HepG2 (cell line): ENCODE measurements around the gene PLXNC1. TPM values are rescaled to one million over a fixed set of nuclear protein-coding genes. Genes with fewer than 3 reads are reported as not detected.

ENCODE experiments used
- KDM4B ChIP-seq: sonication (generic); formaldehyde crosslinking; IDR thresholded peaks from 2 replicates; pipeline ENCODE4 v1.4.0; 2020; ENCODE audit warnings: missing genetic modification reagents
- PTBP1 ChIP-seq: fragments of 200-400 bp; formaldehyde crosslinking; IDR thresholded peaks from 2 replicates; pipeline ENCODE4 v1.6.1; 2018; ENCODE audit warnings: low read length, low read depth; ENCODE audit not compliant: poor library complexity, severe bottlenecking
- SIN3B ChIP-seq: fragments of 150-350 bp; IDR thresholded peaks from 2 replicates; pipeline ENCODE4 v1.6.1; 2014; ENCODE audit warnings: low read length
- SP5 ChIP-seq: IDR thresholded peaks from 2 replicates; pipeline ENCODE4 v1.6.1; 2016; ENCODE audit warnings: low read depth, borderline replicate concordance
- TAF15 ChIP-seq: fragments of 200-400 bp; formaldehyde crosslinking; IDR thresholded peaks from one replicate; pipeline ENCODE4 v1.6.1; 2018; ENCODE audit warnings: mild to moderate bottlenecking, low read depth, low read length; ENCODE audit not compliant: poor library complexity, severe bottlenecking
- ZBTB42 ChIP-seq: sonication (generic); formaldehyde crosslinking; IDR thresholded peaks from 2 replicates; pipeline ENCODE4 v1.5.0; 2020; ENCODE audit warnings: mild to moderate bottlenecking, missing genetic modification reagents
- ZFX ChIP-seq: sonication (generic); formaldehyde crosslinking; IDR thresholded peaks from 2 replicates; pipeline ENCODE4 v1.4.0; 2020; ENCODE audit warnings: mild to moderate bottlenecking, low read depth, missing genetic modification reagents, moderate library complexity
- ZFY ChIP-seq: sonication (generic); formaldehyde crosslinking; IDR thresholded peaks from 2 replicates; pipeline ENCODE4 v1.4.0; 2020; ENCODE audit warnings: missing genetic modification reagents
- ZNF335 ChIP-seq: sonication (generic); formaldehyde crosslinking; IDR thresholded peaks from 2 replicates; pipeline ENCODE4 v1.4.0; 2020; ENCODE audit warnings: missing genetic modification reagents
- ZNF766 ChIP-seq: sonication (generic); formaldehyde crosslinking; IDR thresholded peaks from 2 replicates; pipeline ENCODE4 v1.5.0; 2020; ENCODE audit warnings: missing genetic modification reagents, borderline replicate concordance
- polyA plus RNA-seq, 8 experiments: library from polyadenylated mRNA; depleted of rRNA in 3 of 8; stranded (reverse) in 7 of 8; unstranded in 1 of 8; fragments of >200 nt; fragmentation: Illumina TruSeq in 4 of 8; extraction: Trizol in 4 of 8; gene quantifications; 2 replicates each; pipeline versions ENCODE4 v1.2.1 to v1.2.3, GENCODE V29; 2011 to 2016; ENCODE audit warnings: low read depth in 4 of 8, missing spikeins in 1 of 8, mixed read lengths in 1 of 8; ENCODE audit not compliant: insufficient read depth in 1 of 8
- total RNA-seq, 5 experiments: library from RNA; depleted of rRNA; stranded (reverse); fragments of >200 nt; fragmentation: Illumina TruSeq; extraction: Trizol; gene quantifications; 2 replicates each; pipeline ENCODE4 v1.2.3, GENCODE V29; 2016; ENCODE audit warnings: low read depth in 1 of 5
- TF ChIP-seq, protein P1 (sequence below): sonication (generic); formaldehyde crosslinking; IDR thresholded peaks from 2 replicates; pipeline ENCODE4 v1.4.0; 2020; ENCODE audit warnings: missing genetic modification reagents, mild to moderate bottlenecking, borderline replicate concordance
- TF ChIP-seq, protein P2 (sequence below): sonication (generic); formaldehyde crosslinking; IDR thresholded peaks from 2 replicates; pipeline ENCODE4 v1.4.0; 2020; ENCODE audit warnings: missing genetic modification reagents, mild to moderate bottlenecking, borderline replicate concordance
- TF ChIP-seq, protein P3 (sequence below): sonication (generic); formaldehyde crosslinking; IDR thresholded peaks from 2 replicates; pipeline ENCODE4 v1.4.0; 2020; ENCODE audit warnings: missing genetic modification reagents
- TF ChIP-seq, protein P4 (sequence below): sonication (generic); formaldehyde crosslinking; IDR thresholded peaks from 2 replicates; pipeline ENCODE4 v1.8.0; 2022; ENCODE audit warnings: low read depth, missing genetic modification reagents
- TF ChIP-seq, protein P5 (sequence below): sonication (generic); formaldehyde crosslinking; IDR thresholded peaks from 2 replicates; pipeline ENCODE4 v1.4.0; 2020; ENCODE audit warnings: missing genetic modification reagents

PLXNC1 gene
- total and polyA plus RNA-seq, 2 of the 13 experiments (the other 11 are each of a cell fraction or from before 2014, with no cell fraction given) = 6.6 to 11.2 TPM

DNA sequence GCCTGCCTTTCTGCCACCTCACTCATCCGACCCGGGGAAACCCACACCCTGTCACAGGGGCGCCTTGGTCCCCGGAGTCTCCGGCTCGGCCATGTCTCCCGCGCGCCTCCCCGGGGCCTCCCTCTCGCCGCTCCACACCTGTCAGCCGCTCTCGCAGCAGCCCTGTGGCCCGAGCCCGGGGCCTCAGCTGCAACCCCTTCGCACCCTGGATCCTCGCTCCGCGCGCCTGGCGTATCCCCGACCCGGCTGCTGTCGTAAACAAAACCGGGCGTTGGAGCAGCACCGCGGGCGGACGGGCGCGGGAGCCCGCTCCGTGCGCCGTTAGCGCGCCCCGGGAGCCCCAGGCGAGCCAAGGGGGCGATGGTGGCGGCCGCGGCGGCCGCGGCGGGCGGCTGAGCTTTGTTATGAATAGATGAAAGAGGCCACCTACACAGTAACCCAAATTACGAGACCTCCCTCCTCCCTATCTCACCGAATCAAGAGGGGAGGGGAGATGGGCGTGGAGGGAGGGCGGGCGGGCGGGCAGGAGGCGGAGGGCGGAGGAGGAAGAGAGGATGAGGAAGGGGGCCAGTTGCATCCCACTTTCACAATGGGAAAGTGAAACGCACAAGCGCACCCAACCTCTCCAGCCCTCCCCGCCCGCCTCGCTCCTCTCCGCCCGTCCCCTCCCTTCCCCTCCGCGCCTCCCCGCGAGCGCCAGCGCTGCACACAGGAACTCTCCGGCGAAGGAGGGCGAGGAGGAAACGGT is at the start of gene PLXNC1 (continued):
- TF ChIP-seq, protein P1, sequence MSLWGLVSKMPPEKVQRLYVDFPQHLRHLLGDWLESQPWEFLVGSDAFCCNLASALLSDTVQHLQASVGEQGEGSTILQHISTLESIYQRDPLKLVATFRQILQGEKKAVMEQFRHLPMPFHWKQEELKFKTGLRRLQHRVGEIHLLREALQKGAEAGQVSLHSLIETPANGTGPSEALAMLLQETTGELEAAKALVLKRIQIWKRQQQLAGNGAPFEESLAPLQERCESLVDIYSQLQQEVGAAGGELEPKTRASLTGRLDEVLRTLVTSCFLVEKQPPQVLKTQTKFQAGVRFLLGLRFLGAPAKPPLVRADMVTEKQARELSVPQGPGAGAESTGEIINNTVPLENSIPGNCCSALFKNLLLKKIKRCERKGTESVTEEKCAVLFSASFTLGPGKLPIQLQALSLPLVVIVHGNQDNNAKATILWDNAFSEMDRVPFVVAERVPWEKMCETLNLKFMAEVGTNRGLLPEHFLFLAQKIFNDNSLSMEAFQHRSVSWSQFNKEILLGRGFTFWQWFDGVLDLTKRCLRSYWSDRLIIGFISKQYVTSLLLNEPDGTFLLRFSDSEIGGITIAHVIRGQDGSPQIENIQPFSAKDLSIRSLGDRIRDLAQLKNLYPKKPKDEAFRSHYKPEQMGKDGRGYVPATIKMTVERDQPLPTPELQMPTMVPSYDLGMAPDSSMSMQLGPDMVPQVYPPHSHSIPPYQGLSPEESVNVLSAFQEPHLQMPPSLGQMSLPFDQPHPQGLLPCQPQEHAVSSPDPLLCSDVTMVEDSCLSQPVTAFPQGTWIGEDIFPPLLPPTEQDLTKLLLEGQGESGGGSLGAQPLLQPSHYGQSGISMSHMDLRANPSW (CRISPR knock-in tag) = no peak
- TF ChIP-seq ZNF335 (CRISPR knock-in tag) (no peak), ZFX (CRISPR knock-in tag) (peak; percentile 44), ZBTB42 (no peak), TAF15 (peak; percentile 10), KDM4B (CRISPR knock-in tag) (no peak), SIN3B (no peak), SP5 (no peak), ZNF766 (CRISPR knock-in tag) (no peak), PTBP1 (no peak), ZFY (CRISPR knock-in tag) (peak; percentile 49)
- TF ChIP-seq, protein P2, sequence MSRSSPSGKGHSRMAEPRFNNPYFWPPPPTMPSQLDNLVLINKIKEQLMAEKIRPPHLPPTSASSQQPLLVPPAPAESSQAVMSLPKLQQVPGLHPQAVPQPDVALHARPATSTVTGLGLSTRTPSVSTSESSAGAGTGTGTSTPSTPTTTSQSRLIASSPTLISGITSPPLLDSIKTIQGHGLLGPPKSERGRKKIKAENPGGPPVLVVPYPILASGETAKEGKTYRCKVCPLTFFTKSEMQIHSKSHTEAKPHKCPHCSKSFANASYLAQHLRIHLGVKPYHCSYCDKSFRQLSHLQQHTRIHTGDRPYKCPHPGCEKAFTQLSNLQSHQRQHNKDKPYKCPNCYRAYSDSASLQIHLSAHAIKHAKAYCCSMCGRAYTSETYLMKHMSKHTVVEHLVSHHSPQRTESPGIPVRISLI = no peak
- TF ChIP-seq, protein P3, sequence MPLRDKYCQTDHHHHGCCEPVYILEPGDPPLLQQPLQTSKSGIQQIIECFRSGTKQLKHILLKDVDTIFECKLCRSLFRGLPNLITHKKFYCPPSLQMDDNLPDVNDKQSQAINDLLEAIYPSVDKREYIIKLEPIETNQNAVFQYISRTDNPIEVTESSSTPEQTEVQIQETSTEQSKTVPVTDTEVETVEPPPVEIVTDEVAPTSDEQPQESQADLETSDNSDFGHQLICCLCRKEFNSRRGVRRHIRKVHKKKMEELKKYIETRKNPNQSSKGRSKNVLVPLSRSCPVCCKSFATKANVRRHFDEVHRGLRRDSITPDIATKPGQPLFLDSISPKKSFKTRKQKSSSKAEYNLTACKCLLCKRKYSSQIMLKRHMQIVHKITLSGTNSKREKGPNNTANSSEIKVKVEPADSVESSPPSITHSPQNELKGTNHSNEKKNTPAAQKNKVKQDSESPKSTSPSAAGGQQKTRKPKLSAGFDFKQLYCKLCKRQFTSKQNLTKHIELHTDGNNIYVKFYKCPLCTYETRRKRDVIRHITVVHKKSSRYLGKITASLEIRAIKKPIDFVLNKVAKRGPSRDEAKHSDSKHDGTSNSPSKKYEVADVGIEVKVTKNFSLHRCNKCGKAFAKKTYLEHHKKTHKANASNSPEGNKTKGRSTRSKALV (CRISPR knock-in tag) = peak; percentile 99
- TF ChIP-seq, protein P4, sequence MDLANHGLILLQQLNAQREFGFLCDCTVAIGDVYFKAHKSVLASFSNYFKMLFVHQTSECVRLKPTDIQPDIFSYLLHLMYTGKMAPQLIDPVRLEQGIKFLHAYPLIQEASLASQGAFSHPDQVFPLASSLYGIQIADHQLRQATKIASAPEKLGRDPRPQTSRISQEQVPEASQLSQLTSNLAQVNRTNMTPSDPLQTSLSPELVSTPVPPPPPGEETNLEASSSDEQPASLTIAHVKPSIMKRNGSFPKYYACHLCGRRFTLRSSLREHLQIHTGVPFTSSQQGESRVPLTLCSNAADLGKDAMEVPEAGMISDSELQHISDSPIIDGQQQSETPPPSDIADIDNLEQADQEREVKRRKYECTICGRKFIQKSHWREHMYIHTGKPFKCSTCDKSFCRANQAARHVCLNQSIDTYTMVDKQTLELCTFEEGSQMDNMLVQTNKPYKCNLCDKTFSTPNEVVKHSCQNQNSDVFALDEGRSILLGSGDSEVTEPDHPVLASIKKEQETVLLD (CRISPR knock-in tag) = no peak
- TF ChIP-seq, protein P5, sequence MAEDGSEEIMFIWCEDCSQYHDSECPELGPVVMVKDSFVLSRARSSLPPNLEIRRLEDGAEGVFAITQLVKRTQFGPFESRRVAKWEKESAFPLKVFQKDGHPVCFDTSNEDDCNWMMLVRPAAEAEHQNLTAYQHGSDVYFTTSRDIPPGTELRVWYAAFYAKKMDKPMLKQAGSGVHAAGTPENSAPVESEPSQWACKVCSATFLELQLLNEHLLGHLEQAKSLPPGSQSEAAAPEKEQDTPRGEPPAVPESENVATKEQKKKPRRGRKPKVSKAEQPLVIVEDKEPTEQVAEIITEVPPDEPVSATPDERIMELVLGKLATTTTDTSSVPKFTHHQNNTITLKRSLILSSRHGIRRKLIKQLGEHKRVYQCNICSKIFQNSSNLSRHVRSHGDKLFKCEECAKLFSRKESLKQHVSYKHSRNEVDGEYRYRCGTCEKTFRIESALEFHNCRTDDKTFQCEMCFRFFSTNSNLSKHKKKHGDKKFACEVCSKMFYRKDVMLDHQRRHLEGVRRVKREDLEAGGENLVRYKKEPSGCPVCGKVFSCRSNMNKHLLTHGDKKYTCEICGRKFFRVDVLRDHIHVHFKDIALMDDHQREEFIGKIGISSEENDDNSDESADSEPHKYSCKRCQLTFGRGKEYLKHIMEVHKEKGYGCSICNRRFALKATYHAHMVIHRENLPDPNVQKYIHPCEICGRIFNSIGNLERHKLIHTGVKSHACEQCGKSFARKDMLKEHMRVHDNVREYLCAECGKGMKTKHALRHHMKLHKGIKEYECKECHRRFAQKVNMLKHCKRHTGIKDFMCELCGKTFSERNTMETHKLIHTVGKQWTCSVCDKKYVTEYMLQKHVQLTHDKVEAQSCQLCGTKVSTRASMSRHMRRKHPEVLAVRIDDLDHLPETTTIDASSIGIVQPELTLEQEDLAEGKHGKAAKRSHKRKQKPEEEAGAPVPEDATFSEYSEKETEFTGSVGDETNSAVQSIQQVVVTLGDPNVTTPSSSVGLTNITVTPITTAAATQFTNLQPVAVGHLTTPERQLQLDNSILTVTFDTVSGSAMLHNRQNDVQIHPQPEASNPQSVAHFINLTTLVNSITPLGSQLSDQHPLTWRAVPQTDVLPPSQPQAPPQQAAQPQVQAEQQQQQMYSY (CRISPR knock-in tag) = peak; percentile 94
